ENCODE measurements around the gene PRLH.

Gene PRLH

GRCh38 chr2:237615631-237616249, 49.4 kb downstream of the PRLH start:
- TF ChIP-seq SPI1 (IDR thresholded peaks at IDR 0.05; ENCODE audit: borderline replicate concordance, low read depth) (no peak), REST (IDR thresholded peaks at IDR 0.05; ENCODE audit: insufficient replicate concordance, low read depth) (no peak), POLR2AphosphoS5 (IDR thresholded peaks at IDR 0.05; ENCODE audit: low read depth) (no peak), CTCF (IDR thresholded peaks at IDR 0.05; ENCODE audit: insufficient read depth, low read length) (no peak), GABPA (IDR thresholded peaks at IDR 0.05; ENCODE audit: low read depth) (no peak)
- Histone ChIP-seq H3K27ac (replicated peaks) (no peak overlapping the region), H3K4me3 (replicated peaks; ENCODE audit: insufficient read depth, low read length) (no peak overlapping the region), H3K27me3 (ENCODE audit: insufficient read depth, poor library complexity, severe bottlenecking) (peaks cover 3% of the 10 kb centered on the region)
- DNase-seq (ENCODE audit: low read depth in 1 of 2, low spot score in 1 of 2) = no peak

- TF ChIP-seq REST (IDR thresholded peaks at IDR 0.05; ENCODE audit: insufficient replicate concordance, low read depth) (no peak), SPI1 (IDR thresholded peaks at IDR 0.05; ENCODE audit: borderline replicate concordance, low read depth) (no peak), GABPA (IDR thresholded peaks at IDR 0.05; ENCODE audit: low read depth) (no peak), POLR2AphosphoS5 (IDR thresholded peaks at IDR 0.05; ENCODE audit: low read depth) (no peak), CTCF (IDR thresholded peaks at IDR 0.05; ENCODE audit: insufficient read depth, low read length) (no peak)
- peaks cover 3% of the 10 kb centered on the region for H3K27me3 ChIP-seq (ENCODE audit: insufficient read depth, poor library complexity, severe bottlenecking)
- H3K27ac ChIP-seq (replicated peaks) = no peak overlapping the region
- no peak for DNase-seq (ENCODE audit: low read depth in 1 of 2, low spot score in 1 of 2)
- no peak overlapping the region for H3K4me3 ChIP-seq (replicated peaks; ENCODE audit: insufficient read depth, low read length)
These were observed 50.0 kb downstream of the PRLH start for GRCh38 chr2:237616373-237616733.

All from HL-60 (cell line).